Astrocyte of the cerebellum (primary cell): ENCODE results near the gene MSH3.

ENCODE experiments used
- DNase-seq: peaks from one replicate; pipeline ENCODE4 v3.0.0-alpha.2; 2011; ENCODE audit warnings: low read depth
- H3K4me3 ChIP-seq: 2 replicates; pipeline ENCODE4 v1.5.1; 2011; ENCODE audit warnings: mild to moderate bottlenecking, low read depth, low read length, moderate library complexity
- CTCF ChIP-seq: IDR thresholded peaks from 2 replicates; pipeline ENCODE4 v1.5.1; 2012; ENCODE audit warnings: low read length, low read depth, moderate library complexity, mild to moderate bottlenecking; ENCODE audit errors: missing control alignments
- in situ Hi-C: cut with HindIII; loops from 2 replicates; pipeline ENCODE4 v1.10.0; 2017; ENCODE audit warnings: low sequenced_read_pairs

The MSH3 gene

GRCh38 chr5:80714570-80715298 is 60.3 kb downstream of the MSH3 start:
- in situ Hi-C loops, result no loop called here
- no peak overlapping the region for H3K4me3 ChIP-seq
- no peak for TF ChIP-seq CTCF
- DNase-seq, result no peak

GRCh38 chr5:80715887-80716286 is 61.4 kb downstream of the MSH3 start:
- no peak for TF ChIP-seq CTCF
- in situ Hi-C loops, result no loop called here
- DNase-seq, result no peak
- H3K4me3 ChIP-seq, result no peak overlapping the region

DNA sequence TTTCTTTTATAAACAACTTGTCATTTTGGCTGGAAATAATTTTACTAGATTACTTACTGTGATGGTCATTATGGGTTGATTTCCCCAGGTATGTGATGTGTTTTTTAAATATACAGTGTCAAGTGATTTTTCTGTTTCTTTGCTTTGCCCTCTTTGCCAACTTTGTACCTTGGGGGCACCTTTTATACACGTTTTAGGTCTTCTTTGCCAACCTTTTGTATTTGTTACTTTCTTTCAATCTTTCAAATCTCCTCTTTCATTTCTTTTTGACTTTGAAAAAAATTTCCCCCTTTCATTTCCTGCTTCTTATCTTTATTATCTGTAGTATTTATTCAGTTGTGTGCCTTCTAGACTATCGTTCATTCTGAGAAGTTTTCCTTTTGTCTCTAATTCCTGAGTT is 65.7 kb downstream of the MSH3 start:
- in situ Hi-C loops, result no loop called here
- no peak for TF ChIP-seq CTCF
- no peak for DNase-seq
- H3K4me3 ChIP-seq, result no peak overlapping the region

DNA sequence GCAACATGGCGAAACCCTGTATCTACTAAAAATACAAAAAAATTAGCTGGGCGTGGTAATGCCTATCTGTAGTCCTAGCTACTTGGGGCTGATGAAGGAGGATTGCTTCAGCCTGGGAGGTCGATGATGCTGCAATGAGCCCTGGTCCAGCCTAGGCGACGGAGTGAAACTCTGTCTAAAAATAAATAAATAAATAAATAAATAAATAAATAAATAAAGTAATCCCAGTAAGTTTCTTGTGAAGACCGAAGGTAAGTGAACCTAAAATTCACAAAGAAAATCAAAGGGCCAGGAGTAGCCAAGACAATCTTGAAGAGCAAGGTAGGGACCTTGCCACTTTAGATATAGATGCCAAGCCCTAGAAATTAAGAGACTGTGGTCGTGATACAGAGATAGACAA is 68.5 kb downstream of the MSH3 start:
- no peak for TF ChIP-seq CTCF
- no peak overlapping the region for H3K4me3 ChIP-seq
- no peak for DNase-seq
- in situ Hi-C loops, result no loop called here

- DNase-seq, result no peak
- no peak overlapping the region for H3K4me3 ChIP-seq
- no peak for TF ChIP-seq CTCF
- in situ Hi-C loops, result no loop called here
These were observed 71.0 kb downstream of the MSH3 start for GRCh38 chr5:80725446-80725845.

DNA sequence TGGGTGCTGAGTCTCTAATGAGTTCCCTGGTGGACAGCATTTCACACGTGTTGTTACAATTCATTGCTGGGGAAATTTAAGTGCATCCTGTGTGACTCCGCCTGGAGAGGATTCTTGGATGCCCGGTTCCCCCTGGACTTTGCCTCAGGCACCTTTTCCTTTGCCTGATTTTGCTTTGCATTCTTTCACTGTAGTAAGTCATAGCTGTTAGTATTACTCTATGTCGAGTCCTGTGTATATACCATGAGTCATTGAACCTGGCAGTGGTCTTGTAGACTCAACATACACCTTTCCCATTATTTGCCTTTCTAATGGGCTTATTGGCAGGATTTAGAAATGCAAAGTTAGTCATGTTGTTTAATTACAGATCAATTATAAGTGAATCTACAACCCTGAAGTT is 82.3 kb downstream of the MSH3 start:
- TF ChIP-seq CTCF, result no peak
- no peak for DNase-seq
- in situ Hi-C loops, result no loop called here
- H3K4me3 ChIP-seq, result no peak overlapping the region
